Measurements from ENCODE around the gene MAML3.

- TF ChIP-seq POLR2AphosphoS5 (IDR thresholded peaks at IDR 0.05; ENCODE audit: low read depth, low read length): no peak
- no peak for TF ChIP-seq TAF1 (IDR thresholded peaks at IDR 0.05; ENCODE audit: borderline replicate concordance, insufficient read depth, low read length)
- no peak for TF ChIP-seq REST (IDR thresholded peaks at IDR 0.05; ENCODE audit: insufficient read depth in 1 of 2, low read depth in 2 of 2, low read length in 2 of 2)
- TF ChIP-seq FOXP2 (optimal IDR thresholded peaks at IDR 0.05; ENCODE audit: borderline replicate concordance, extremely low read depth, extremely low read length, insufficient read depth): no peak
Measured at GRCh38 chr4:140080883-140081282, 73.1 kb downstream of the MAML3 start.
